ENCODE measurements around the gene CNNM3. TPM values are rescaled to one million over a fixed set of nuclear protein-coding genes. Genes with fewer than 3 reads are reported as not detected.

Gene CNNM3
- total RNA-seq, 1 donor from 2014 or later: 13.3 TPM

DNA sequence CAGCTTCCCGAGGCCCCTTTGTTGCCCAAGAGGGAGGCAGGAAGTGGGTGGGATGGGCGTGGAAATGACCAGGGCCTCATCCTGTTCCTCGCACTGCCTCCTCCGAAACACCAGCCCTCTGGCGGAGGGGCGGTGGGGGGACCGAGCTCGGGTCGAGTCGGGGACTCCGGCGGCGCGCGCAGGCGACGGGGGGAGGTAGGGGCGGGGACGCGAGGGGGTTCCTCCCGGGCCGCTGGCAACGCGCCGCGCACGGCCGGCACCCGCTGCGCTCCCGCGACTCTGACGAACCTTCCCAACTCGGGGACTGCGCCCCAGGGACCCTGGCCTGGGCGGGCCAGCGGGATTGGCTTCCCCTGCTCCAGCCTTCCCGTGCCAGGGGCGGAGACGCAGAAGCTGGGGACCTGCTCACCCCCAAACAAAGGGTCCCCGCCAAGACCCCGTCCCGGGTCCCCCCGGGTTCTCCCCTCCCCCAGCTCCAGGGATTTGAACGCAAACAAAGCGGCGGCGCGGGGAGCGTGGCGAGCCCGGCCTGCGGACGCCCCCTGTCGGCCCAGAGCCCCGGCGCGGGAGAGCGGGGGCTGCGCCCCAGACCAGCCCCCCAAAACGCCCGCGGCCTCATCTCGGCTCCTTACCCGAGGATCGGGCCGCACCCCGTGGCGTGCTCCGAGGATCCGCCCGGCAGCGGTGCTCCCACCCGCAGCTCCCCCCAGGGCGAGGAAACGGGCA, 52.6 kb downstream of the CNNM3 start:
- ATAC-seq (peak; percentile 73), DNase-seq (ENCODE audit: missing footprints) (peak; percentile 93)
- intact Hi-C loops (cut with DNase I): loop anchor here (1.0 kb wide), 2 partner anchors 10 to 39 kb away; partner anchors contain the start of gene ANKRD39

DNA sequence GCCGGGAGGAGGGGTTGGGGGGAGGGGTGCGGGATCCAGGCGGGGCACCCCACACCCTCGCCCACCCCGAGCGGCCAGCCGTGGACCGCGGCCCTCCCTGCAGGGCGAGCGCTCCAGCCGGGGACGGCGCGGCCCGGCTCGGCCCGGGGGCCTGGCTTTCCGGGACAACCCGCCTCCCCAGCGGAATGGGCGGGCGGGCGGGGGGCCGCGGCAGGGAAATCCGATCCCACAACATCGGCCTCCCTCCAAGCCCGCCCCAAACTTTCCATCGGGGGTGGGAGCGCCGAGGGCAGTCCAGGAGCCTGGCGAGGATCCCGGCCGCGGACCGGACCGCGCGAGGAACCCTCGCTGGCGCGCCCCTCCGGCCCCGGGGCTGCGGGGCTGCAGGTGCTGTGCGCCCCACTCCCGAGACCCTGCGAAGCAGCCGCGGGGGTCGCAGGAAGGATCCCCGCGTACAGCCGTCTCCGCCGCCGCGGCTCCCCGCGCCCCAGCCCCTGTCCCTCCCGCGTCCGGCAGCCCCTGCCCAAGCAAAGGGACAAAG, 53.3 kb downstream of the CNNM3 start:
- peak; percentile 65 for ATAC-seq
- DNase-seq (ENCODE audit: missing footprints): peak; percentile 89
- intact Hi-C loops (cut with DNase I): loop anchor here (1.0 kb wide), 1 partner anchor 38 kb away; no protein-coding TSS in a partner anchor

DNA sequence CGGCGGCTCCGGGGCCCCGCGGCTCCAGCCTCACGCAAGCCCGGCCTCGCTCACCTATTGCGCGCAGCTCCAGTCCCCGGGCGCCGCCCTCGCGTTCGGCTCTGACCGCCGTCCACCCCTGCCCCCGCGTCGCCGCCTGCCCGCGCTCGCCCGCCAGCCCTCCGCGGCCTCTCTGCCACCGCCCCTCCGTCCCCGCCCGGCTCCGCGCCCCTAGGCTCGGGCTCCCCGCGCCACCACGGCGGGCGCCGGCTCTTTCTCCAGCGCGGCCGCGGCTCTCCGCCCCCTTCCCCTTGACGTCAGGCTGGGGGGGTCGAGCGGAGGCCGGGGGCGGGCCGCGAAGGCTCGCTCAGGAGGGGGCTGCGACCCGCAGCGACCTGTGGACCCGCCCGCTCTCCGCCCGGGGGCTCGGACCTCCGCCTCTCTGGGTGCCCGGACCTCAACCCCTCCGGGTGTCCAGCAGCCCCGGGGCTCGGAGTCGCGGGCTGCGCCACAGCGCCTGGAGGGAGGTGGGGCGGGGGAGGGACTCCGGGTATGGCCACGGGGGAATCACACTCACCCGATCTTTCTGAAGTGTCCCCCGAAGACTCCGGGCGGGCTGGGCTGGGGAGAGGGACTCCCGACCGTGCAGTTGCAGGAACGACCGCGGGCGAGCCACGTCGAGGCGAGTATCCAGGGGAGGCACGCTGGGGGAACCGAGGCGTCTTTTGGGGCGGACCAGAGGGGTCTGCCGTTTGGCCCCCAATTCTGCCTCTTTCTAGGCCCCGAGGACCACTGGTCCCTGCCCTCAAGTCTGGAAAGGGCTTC, 54.0 kb downstream of the CNNM3 start, which contains the start of gene SEMA4C:
SEMA4C (minus strand) TSS at position 259 of the 804 bp plus-strand sequence. CDS start 2,194 bp downstream, outside the sequence.
- DNase-seq (ENCODE audit: missing footprints) (peak; percentile 89), ATAC-seq (peak; percentile 56)
- intact Hi-C loops (cut with DNase I): loop anchor here (1.0 kb wide), 1 partner anchor 37 kb away; no protein-coding TSS in a partner anchor

DNA sequence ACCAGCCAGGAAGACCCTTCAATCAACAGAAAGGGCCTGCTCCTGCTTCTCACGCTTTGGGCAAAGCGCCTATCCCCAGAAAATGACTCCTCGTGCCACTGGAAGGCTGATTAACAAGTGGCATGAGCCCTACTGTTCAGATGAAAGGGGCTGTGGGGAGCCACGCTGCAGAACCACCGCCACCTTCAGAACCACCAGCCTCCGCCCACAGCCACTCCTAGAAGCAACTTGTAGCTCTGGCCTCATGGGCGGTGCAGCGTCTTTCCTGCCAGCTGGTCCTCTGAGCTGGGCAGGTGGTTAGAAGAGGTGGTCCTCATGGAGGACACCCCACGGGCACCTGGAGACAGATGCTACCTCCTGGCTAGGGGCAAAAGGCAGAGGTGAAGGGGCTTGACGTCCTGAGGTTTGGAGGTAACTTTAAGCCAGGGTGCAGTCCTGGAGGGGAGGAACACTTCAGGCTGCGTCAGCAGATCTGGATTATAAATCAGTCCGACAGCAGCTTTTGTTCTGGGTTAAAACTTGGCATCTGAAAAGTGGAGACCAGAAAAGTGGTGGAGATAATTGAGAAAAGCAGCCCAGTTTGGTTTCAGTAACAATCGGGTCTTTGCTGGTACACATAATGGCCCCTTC, 54.7 kb downstream of the CNNM3 start:
- ATAC-seq (no peak), DNase-seq (ENCODE audit: missing footprints) (no peak)
- intact Hi-C loops (cut with DNase I): no loop called here

DNA sequence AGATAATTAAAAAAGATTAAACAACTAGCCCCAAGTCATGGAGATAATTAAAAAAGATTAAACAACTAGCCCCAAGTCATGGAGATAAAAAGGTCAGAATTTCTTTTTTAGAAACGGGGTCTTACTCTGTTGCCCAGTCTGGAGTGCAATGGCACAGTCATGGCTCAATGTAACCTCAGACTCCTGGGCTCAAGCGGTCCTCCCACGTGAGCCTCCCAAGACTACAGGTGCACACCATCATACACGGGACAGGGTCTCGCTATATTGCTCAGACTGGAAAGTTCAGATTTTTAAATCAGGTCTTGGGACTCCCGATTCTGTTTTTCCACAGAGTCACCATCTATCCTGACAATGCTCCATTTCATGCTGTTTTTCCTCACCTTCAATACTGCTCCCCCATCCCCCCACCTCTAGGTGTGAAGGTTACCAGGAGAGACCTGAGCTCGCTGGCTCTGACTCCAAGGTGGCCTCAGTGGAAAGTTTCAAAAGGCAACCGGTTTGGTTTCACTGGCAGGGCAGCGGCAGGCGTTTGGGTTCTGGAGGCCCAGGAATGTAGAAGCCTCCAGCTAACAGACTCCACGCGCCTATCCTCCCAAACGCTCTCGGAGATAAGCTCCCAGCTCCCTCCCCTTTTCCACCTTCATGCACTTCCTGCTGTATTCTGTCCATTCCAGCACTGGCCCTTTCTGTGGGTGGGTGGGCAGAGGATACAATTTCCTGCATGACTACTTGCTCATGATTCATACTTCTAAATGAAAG, 56.7 kb downstream of the CNNM3 start:
- DNase-seq (ENCODE audit: missing footprints) (peak; percentile 53), ATAC-seq (no peak)
- intact Hi-C loops (cut with DNase I): no loop called here

DNA sequence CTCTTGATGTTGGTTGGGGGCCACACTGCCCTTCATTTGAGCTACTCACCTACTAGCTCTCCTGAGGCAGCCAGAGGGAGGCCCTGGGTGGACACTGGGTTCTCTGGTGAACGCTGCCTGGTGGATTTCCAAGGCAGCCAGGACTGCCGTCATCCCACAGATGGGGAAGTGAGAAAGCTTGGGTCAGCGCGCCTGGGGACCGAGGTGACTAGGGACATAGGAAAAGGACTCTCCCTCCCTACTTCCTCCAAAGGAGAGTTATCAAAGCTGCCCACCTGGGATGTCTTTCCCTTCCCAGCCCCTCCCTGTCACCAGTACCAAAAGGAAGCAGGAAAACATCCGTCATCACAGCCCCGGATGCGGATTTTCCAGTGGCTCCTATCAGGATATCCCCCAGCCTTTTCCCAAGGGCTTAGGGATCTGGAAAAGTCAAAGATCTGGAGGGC, 57.6 kb downstream of the CNNM3 start:
- ATAC-seq (no peak), DNase-seq (ENCODE audit: missing footprints) (peak; percentile 75)
- intact Hi-C loops (cut with DNase I): no loop called here

DNA sequence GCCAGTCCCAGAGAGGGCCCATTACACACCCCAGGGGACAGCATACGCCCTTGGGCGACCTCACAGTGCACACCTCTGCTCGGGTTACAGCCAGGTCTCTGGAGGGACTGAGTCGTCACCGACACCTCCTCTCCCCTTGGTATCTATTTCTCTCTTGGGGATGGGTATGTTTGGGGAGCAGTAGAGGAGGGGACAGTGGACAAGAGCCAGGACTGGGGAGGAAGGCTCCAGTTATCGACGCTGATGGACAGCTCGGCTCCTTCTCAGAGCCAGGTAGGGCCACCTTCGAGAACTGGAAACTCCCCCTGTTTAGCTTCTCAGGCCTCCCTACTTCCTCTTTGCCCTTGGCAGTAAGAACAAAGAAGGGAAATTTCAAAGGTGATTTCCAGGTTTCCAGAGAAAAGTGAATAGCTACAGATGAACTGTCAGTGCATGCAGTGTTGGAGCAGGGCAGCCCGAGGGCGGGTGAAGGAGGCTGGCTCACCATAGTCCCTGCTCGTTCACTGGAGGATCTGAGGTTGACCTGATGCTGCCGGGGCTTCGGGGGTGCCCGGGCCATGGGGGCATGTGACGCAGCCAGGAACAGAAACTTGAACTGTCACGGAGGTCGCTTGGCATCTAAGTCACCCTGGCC, 58.2 kb downstream of the CNNM3 start:
- intact Hi-C loops (cut with DNase I): no loop called here
- ATAC-seq (no peak), DNase-seq (ENCODE audit: missing footprints) (peak; percentile 53)

DNA sequence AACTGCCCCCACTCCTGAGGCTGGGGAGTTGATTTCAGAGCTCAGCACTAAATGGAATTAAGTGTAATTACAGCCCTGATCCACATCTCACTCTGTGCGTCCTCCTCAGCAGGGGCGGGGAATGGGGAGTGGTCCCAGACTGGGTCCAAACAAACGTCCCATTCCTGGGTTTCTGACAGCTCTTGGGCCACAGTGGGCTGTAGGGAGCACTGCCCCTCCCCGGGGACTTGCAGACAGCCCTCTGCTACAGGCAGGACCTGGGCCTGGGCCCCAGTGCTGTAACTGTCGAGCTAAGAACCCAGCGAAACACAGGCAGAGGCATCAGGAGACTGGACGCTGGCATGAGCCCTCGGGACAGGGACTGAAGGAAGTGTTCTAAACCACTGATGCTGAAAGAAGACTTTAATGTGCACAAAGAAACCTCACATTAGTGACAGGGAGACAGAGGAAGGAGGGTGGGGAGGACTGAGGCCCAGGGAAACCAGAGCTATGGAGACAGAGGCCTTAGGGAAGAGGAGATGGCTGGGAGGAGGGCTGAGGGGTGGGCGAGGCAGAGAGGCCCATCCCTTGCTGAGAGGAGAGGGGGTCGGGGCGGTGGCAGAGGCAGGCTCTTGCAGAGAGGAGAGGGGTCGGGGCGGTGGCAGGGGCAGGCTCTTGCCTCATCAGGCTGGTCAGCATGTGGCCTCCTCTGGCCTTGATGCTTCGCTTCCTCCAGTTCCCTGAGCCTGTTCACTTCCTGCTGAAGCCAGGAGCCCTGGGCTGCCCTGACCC, 59.6 kb downstream of the CNNM3 start:
- no peak for ATAC-seq
- no peak for DNase-seq (ENCODE audit: missing footprints)
- intact Hi-C loops (cut with DNase I): no loop called here

DNA sequence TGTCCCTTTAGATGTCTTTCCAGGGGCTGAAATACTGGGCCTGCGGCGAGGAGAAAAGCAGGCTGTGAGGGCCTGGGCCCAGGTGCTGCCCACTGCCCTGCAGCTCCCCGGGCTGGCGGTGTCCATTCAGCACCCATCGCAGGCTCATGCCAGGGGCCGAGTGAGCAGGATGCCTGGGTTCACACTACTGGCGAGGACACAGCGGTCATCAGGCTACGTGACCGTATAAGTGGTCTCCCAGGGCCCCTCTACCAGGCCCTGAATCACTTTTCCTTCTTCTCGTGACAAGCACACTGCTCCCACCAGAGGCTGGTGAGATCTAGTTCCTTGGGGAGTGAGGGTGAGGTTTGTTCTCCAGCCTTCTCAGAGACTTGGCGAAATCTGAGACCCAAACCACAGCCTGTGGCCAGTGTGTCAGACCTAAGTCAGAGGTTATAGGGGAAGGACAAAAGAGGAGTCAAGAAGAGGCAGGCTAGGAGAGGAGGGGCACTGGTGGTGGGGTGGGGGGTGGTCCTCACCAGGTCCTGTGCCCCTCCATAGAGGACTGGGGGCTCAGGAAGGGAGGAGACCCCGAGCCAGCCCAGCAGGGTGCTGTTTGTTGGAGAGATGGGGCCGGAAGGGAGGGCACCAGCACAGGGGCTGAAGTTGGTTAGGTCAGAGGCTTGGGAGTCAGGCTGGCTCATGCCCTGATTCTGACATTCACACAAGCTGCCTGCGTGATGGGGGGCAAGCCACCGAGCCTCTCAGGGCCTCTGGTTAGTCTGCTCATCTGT, 60.4 kb downstream of the CNNM3 start:
- no peak for ATAC-seq
- DNase-seq (ENCODE audit: missing footprints): peak; percentile 65
- intact Hi-C loops (cut with DNase I): no loop called here

DNA sequence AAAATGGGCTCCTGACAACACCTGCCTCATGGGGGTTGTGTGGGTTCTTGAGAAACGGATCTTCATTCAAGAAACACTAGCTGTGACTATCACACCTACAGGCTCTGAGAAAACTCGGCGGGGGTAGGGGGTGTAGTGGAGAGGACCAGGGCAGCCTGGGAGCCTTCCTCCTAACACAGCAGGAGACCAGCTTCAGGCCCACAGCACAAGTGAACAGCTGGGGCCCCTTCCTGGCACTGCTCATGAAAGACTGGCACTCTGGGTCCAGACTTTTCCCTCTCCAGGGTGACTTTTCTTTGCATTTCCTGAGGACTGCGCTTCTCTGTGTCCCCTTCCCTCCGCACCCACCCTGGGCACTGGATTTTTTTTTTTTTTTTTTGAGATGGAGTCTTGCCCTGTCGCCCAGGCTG, 61.0 kb downstream of the CNNM3 start:
- no peak for ATAC-seq
- DNase-seq (ENCODE audit: missing footprints): peak; percentile 35
- intact Hi-C loops (cut with DNase I): no loop called here

DNA sequence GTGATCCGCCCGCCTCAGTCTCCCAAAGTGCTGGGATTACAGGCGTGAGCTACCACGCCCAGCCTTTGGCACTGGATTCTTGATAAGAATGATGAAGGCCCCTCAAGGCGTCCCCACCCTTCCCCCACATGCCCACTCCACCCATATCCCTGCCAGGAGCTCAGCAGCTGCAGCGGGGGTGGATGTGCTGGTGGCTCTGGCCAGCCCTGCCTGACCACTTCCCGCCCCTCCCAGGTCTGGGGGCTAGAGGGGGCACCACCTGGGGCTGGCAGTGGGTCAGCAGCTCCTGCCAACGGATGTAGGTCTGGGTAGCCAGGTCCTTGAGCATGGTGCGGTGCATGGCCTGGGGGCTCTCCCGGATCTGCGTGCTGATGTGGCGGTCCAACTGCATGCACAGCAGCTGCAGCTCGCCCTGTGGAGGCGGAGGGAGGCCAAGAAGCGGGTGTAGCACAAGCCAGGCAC, 61.6 kb downstream of the CNNM3 start:
- no peak for DNase-seq (ENCODE audit: missing footprints)
- intact Hi-C loops (cut with DNase I): no loop called here
- no peak for ATAC-seq

DNA sequence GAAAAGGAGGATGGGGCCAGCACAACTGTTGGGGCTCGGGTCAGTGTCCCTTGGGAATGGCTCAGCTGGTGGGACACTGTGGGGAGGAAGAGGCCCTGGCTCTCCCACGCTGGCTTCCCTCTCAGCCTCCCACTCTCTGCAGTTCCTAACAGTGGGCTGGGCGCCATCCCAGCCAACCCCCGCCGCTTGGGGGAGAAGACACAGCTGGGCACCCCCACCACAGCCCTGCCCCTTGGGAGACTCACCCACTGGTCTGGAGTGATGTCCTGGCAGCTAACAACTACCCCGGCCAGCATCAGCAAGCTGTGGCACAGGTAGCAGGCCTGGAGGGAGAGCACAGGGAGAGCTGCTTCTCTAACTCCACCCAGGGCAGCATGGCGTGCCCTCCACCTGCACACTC, 62.1 kb downstream of the CNNM3 start:
- intact Hi-C loops (cut with DNase I): no loop called here
- ATAC-seq (no peak), DNase-seq (ENCODE audit: missing footprints) (no peak)

DNA sequence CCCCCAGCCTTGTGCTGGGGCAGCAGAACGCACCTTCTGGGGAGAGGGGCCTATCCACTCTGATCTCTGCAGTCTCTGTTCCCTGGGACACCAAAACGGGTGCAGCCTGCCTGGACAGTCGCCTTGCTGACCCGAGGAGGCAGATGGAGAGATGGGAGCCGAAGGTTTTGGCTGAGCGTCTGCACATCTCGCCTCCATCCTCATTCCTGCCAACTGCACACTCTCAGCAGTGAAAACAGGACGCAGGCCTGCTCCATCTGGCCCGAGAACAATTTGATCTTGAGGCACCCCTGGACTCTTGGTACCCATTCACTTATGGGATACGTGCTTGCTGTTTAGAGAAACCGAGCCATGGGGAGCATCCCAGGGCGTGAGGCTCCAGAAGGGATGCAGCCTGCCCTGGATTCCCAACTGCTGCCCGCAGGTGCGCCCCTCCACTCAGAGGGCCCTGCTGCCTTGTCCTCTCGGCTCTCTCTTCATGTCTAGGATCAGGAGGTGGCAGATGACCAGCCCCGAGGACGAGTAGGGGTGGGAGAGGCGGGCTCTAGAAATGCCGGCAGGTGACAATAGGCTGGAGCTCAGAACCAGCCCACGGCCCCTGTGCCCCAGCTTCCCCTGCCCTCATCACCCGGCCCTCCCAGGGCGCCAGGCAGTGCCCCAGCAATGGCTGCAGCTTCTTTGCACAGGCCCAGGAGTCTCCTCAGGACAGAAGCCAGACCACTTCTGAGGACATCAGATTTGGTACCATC, 62.9 kb downstream of the CNNM3 start:
- ATAC-seq (no peak), DNase-seq (ENCODE audit: missing footprints) (no peak)
- intact Hi-C loops (cut with DNase I): no loop called here

DNA sequence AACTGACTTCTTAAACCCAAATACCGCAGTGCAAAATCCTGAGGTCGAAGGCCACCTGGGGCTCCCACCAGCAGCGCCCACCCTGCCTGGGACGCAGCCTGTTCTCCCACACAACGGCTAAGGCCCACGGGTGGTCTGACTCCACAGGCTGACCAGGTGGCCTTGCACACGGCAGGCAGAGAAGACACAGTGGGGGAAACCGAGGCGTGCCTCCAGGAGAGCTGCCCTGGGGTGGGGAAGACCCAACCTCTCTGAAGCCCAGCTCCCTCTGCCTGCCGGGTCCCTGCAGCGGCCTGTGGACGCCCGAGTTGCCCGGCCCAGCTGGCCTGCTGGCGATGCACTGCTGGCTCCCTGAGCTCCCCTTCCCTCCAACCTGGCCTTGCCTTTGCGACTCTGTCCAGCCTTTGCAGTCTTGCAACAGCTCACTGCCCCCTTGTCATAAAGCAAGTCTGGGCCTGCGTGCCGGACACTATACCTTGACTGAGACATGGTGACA, 63.5 kb downstream of the CNNM3 start:
- ATAC-seq: no peak
- DNase-seq (ENCODE audit: missing footprints): no peak
- intact Hi-C loops (cut with DNase I): no loop called here

DNA sequence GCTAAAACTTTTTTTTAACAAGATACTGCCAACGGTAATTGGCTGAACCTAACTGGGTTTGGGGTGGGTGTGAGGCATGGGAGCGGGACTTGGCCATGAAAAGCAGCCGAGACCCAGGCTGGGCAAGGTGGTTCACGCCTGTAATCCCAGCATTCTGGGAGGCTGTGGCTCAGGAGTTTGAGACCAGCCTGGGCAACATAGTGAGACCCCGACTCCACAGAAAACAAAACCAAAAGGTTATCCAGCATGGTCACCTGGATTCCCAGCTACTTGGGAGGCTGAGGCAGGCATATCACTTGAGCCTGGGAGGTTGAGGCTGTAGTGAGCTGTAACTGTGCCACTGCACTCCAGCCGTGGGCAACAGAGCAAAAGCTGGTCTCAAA, 64.8 kb downstream of the CNNM3 start:
- ATAC-seq (no peak), DNase-seq (ENCODE audit: missing footprints) (no peak)
- intact Hi-C loops (cut with DNase I): no loop called here
